GM12878 (cell line): ENCODE measurements around the gene IRF4.

ENCODE experiments used
- CHD1 ChIP-seq: IDR thresholded peaks from 2 replicates; pipeline ENCODE4 v1.6.1; 2012; ENCODE audit warnings: low read depth, low read length, improper control_type of control experiment
- CTCF ChIP-seq, 3 experiments: IDR thresholded peaks in 2 of 3; conservative IDR thresholded peaks in 1 of 3; 2 replicates each; pipeline ENCODE4 v1.5.1; 2011; ENCODE audit warnings: low read depth in 3 of 3, low read length in 3 of 3, mild to moderate bottlenecking in 3 of 3, control low read depth in 2 of 3, moderate library complexity in 2 of 3, inconsistent platforms in 1 of 3, mixed read lengths in 1 of 3; ENCODE audit not compliant: control insufficient read depth in 2 of 3, insufficient read depth in 1 of 3; ENCODE audit errors: extremely low read depth in 1 of 3
- HDAC2 ChIP-seq: fragments of 200-600 bp; sonication (generic); IDR thresholded peaks from 2 replicates; pipeline ENCODE4 v1.6.1; 2017
- MTA2 ChIP-seq: fragments of 450-650 bp; IDR thresholded peaks from 2 replicates; pipeline ENCODE4 v1.6.1; 2016; ENCODE audit warnings: low read depth, mild to moderate bottlenecking, moderate library complexity
- NFIC ChIP-seq: IDR thresholded peaks from 2 replicates; pipeline ENCODE4 v1.6.1; 2012; ENCODE audit warnings: low read depth, mild to moderate bottlenecking, inconsistent platforms, low read length, moderate library complexity
- SMC3 ChIP-seq: IDR thresholded peaks from 2 replicates; pipeline ENCODE4 v1.6.1; 2011; ENCODE audit warnings: low read length, improper control_type of control experiment, borderline replicate concordance
- SUZ12 ChIP-seq: fragments of 200-600 bp; sonication (generic); IDR thresholded peaks from one replicate; pipeline ENCODE4 v1.6.1; 2018; ENCODE audit warnings: antibody characterized with exemption, mild to moderate bottlenecking; ENCODE audit not compliant: unreplicated experiment
- ZZZ3 ChIP-seq: IDR thresholded peaks from 2 replicates; pipeline ENCODE4 v1.6.1; 2011; ENCODE audit warnings: low read depth; ENCODE audit not compliant: control insufficient read depth, insufficient read length
- TF ChIP-seq, protein P1 (sequence below): IDR thresholded peaks from 2 replicates; pipeline ENCODE4 v1.6.1; 2012; ENCODE audit warnings: mild to moderate bottlenecking, low read depth, low read length
- TF ChIP-seq, protein P2 (sequence below): fragments of 450-650 bp; IDR thresholded peaks from 2 replicates; pipeline ENCODE4 v1.6.1; 2018; ENCODE audit warnings: mild to moderate bottlenecking, low read depth, moderate library complexity; ENCODE audit not compliant: partially characterized antibody

- TF ChIP-seq ZZZ3 (no peak), SMC3 (no peak), CHD1 (no peak), SUZ12 (no peak), CTCF (IDR thresholded peaks at IDR 0.05 in 2 of 3, conservative IDR thresholded peaks at IDR 0.05 in 1 of 3; ENCODE audit: control insufficient read depth in 2 of 3, extremely low read depth in 1 of 3, insufficient read depth in 1 of 3, low read depth in 3 of 3, low read length in 3 of 3) (no peak), NFIC (no peak), HDAC2 (no peak), MTA2 (no peak)
- TF ChIP-seq, protein P1, sequence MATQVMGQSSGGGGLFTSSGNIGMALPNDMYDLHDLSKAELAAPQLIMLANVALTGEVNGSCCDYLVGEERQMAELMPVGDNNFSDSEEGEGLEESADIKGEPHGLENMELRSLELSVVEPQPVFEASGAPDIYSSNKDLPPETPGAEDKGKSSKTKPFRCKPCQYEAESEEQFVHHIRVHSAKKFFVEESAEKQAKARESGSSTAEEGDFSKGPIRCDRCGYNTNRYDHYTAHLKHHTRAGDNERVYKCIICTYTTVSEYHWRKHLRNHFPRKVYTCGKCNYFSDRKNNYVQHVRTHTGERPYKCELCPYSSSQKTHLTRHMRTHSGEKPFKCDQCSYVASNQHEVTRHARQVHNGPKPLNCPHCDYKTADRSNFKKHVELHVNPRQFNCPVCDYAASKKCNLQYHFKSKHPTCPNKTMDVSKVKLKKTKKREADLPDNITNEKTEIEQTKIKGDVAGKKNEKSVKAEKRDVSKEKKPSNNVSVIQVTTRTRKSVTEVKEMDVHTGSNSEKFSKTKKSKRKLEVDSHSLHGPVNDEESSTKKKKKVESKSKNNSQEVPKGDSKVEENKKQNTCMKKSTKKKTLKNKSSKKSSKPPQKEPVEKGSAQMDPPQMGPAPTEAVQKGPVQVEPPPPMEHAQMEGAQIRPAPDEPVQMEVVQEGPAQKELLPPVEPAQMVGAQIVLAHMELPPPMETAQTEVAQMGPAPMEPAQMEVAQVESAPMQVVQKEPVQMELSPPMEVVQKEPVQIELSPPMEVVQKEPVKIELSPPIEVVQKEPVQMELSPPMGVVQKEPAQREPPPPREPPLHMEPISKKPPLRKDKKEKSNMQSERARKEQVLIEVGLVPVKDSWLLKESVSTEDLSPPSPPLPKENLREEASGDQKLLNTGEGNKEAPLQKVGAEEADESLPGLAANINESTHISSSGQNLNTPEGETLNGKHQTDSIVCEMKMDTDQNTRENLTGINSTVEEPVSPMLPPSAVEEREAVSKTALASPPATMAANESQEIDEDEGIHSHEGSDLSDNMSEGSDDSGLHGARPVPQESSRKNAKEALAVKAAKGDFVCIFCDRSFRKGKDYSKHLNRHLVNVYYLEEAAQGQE, result no peak
- TF ChIP-seq, protein P2, sequence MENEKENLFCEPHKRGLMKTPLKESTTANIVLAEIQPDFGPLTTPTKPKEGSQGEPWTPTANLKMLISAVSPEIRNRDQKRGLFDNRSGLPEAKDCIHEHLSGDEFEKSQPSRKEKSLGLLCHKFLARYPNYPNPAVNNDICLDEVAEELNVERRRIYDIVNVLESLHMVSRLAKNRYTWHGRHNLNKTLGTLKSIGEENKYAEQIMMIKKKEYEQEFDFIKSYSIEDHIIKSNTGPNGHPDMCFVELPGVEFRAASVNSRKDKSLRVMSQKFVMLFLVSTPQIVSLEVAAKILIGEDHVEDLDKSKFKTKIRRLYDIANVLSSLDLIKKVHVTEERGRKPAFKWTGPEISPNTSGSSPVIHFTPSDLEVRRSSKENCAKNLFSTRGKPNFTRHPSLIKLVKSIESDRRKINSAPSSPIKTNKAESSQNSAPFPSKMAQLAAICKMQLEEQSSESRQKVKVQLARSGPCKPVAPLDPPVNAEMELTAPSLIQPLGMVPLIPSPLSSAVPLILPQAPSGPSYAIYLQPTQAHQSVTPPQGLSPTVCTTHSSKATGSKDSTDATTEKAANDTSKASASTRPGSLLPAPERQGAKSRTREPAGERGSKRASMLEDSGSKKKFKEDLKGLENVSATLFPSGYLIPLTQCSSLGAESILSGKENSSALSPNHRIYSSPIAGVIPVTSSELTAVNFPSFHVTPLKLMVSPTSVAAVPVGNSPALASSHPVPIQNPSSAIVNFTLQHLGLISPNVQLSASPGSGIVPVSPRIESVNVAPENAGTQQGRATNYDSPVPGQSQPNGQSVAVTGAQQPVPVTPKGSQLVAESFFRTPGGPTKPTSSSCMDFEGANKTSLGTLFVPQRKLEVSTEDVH, result no peak
Observed at GRCh38 chr6:370555-370954, 21.0 kb upstream of the IRF4 start.
